GM18508 (cell line): ENCODE measurements around the gene TIMELESS.

Experiments used
- ATAC-seq: cut with Tn5 transposase; IDR thresholded peaks from one replicate; pipeline ENCODE4 v1.9.1; 2021; ENCODE audit warnings: moderate number of reproducible peaks; ENCODE audit not compliant: insufficient read depth, unreplicated experiment

Gene TIMELESS

GRCh38 chr12:56373515-56373914 lies 75.7 kb downstream of the TIMELESS start:
- ATAC-seq: no peak

GRCh38 chr12:56366948-56367347 lies 82.3 kb downstream of the TIMELESS start:
- ATAC-seq: no peak
